Choroid plexus epithelial cell (primary cell): ENCODE data around the gene C1QTNF3.

ENCODE experiments used
- DNase-seq: peaks from one replicate; pipeline ENCODE4 v3.0.0-alpha.2; 2010; ENCODE audit warnings: low read depth
- H3K4me3 ChIP-seq: 2 replicates; pipeline ENCODE4 v1.5.1; 2011; ENCODE audit warnings: low read depth, mild to moderate bottlenecking, control low read depth, low read length, moderate library complexity
- TF ChIP-seq, protein P1 (sequence below): conservative IDR thresholded peaks from 2 replicates; pipeline ENCODE4 v1.5.1; 2011; ENCODE audit warnings: low read depth, mild to moderate bottlenecking, control low read depth, inconsistent platforms, low read length, moderate library complexity

The C1QTNF3 gene

DNA sequence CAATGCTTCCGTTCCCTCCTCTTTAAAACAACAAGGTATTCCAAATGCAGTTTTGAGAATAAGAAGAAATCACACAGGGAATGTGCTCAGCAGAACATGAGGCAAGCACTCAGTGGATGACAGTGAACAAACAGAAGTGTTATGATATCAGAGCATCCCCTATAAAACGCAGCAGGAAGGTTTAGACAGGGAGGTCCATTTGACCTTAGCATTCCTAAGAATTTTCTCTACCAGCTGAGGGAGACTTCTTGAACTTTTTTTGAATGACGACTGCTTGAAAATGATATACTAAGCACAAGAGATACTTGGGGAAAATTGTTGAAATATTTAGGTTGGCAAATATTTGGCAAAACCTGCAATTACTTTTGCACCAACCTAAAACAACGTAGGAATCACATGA is 39.1 kb downstream of the C1QTNF3 start:
- DNase-seq = peak; percentile 65
- TF ChIP-seq, protein P1, sequence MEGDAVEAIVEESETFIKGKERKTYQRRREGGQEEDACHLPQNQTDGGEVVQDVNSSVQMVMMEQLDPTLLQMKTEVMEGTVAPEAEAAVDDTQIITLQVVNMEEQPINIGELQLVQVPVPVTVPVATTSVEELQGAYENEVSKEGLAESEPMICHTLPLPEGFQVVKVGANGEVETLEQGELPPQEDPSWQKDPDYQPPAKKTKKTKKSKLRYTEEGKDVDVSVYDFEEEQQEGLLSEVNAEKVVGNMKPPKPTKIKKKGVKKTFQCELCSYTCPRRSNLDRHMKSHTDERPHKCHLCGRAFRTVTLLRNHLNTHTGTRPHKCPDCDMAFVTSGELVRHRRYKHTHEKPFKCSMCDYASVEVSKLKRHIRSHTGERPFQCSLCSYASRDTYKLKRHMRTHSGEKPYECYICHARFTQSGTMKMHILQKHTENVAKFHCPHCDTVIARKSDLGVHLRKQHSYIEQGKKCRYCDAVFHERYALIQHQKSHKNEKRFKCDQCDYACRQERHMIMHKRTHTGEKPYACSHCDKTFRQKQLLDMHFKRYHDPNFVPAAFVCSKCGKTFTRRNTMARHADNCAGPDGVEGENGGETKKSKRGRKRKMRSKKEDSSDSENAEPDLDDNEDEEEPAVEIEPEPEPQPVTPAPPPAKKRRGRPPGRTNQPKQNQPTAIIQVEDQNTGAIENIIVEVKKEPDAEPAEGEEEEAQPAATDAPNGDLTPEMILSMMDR = no peak
- H3K4me3 ChIP-seq = no peak overlapping the region

DNA sequence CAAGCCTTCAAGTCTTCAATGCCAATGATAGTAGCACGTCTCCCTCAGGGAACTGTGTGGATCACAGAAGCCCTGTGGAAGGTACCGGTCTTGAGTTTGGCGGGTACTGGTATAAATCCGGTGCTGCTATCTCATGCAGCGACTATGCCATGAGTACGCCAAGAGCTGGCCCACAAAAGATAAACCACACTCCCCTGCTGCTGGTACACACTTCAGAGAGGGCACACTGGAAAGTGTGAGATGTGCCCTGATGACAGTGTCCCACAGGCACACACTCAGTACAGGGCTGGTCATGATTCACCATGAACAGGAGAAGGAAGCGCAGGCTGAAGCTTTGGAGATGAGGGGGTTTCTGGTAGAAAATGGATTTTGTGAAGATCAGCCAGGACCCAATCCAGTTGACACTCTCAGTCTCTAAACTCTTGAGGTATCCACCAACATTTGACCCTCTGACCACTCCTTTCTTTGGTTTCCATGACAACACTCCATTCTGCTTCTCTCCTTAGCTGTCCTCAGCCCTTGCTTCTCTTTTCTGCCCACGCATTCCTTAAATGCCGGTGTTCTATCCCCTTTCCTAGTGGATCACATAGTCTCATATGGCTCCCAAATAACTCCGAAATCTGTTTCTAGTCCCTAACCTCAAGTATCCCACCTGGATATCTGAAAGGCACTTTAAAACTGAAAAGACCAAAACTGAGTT is 40.2 kb downstream of the C1QTNF3 start:
- no peak overlapping the region for H3K4me3 ChIP-seq
- peak; percentile 17 for DNase-seq
- TF ChIP-seq, protein P1 = no peak

DNA sequence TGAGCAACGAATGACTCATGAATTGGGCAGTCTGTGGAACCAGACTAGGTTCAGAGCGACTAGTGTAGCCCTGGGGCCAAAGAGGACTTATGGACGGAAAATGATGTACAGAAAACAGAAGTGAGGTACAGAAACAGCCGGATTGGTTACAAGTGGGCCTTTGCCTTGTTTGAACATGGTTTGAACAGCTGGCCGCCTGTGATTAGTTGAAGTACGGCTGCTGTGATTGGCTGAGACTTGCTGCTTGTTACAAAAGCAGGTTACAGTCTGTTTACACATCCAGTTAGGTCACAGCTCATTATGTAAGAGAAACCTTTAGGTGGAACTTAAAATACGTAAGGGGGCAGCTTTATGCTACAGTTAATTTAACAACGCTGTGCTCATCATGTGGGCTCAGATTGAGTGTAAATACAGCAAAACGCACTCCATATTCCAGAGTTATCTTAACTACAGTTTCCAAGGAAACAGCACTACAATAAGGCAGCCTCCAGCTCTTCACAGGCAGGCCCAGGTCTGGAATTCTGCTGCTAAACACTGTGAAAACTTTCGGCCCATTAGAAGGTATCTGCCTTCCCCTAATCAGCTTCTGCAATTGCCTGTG is 41.7 kb downstream of the C1QTNF3 start:
- no peak overlapping the region for H3K4me3 ChIP-seq
- TF ChIP-seq, protein P1 = no peak
- peak; percentile 21 for DNase-seq

DNA sequence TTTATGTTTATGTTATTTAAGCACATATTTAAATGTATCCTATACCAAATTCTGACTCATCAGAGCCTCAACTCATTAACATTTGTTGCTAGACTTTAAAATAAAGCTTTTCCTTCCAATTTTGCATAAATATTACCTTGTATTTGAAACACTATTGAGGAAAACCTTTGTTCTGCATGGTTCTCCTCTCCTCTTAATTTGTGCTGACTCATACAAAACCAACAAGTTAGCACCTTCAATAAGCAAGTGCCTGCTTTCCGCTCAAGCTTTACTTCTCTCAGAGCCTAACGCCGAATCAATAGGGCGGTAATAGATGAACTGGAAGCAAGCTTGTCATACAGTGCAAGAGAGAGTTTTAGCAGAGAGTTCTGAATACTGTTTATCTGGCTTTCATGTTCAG is 43.0 kb downstream of the C1QTNF3 start:
- H3K4me3 ChIP-seq = no peak overlapping the region
- TF ChIP-seq, protein P1 = no peak

DNA sequence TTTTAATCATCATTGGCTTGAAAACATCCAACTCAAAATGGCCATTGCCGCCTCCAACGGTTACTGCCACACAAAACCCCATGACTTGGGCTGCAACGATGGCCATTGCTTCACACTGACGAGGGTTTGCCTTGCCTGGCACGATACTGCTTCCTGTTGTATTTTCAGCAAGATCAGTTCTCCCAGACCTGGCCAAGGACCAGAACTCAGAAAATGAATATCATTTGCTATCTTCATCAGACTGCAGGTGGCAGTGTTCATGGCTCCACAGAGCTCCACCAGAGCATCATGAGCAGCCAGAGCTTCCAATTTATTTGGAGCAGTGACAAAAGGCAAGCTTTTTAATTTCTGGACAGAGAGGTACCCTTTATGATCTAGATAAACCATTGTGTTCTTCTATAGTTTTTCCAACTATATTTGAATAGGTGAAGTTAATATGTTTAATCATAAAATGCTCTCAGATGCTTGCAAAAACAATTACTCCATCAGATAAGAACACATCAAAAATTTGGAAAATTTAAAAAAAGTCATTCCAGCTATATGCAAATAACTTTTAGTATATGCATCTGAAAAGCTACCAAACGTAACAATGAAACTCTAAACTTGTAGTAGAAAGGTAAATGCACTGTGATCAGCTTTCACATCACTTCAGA is 45.6 kb downstream of the C1QTNF3 start:
- TF ChIP-seq, protein P1 = peak; percentile 91
- peak; percentile 91 for DNase-seq

More for the DNA sequence above, 43.0 kb downstream of the C1QTNF3 start:
- no peak for DNase-seq

DNA sequence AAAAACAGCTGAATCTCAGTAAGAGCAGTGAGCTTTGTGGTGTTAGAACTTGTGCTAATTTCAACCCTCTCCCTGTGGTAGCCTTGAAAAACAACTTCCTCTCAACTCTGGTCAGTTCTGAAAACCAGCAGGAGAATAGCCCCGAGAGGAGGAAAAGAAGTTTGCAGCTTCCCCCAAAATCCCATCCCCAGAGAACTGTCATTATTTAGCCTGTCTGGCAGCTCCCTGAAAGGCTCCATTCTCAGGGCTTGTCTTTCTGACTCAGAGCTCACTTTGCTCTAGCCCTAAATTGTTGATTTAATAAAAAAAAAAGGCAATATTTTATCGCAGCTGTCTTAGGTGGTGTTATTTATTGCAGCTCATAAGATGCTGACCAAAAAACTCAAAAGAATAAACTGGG is 47.1 kb downstream of the C1QTNF3 start:
- H3K4me3 ChIP-seq = no peak overlapping the region

More for the DNA sequence above, 45.6 kb downstream of the C1QTNF3 start:
- H3K4me3 ChIP-seq = no peak overlapping the region

More for the DNA sequence above, 47.1 kb downstream of the C1QTNF3 start:
- TF ChIP-seq, protein P1 = no peak
- no peak for DNase-seq
